ENCODE data around the gene KMT2E. TPM values are rescaled to one million over a fixed set of nuclear protein-coding genes. Genes with fewer than 3 reads are reported as not detected.

The KMT2E gene
- total RNA-seq, 4 donors from 2014 or later = 90.6 to 187 (median 112) TPM

DNA sequence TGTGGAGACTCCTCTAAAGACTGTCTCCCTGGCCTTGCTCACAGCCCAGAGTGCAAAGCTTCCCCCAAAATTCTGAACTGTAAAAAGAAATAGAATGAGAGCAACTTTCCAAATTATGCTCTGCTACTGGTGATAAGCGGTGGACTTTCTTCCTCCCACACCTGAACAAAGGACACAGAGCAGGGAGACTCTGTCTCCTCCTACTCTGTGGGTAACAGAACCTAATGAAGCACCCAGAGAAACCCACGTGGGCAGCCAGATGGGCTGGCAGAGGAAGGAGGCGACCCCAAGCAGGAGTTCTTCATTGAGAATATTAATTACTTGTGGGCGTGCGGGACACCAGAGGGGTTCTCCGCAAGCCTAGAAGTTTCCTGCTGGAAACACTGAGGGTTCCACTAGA lies 139.5 kb downstream of the KMT2E start:
- H3K4me3 ChIP-seq = no peak overlapping the region
- TF ChIP-seq POLR2A (IDR thresholded peaks at IDR 0.05) (no peak), EP300 (IDR thresholded peaks at IDR 0.05) (no peak), POLR2AphosphoS5 (IDR thresholded peaks at IDR 0.05) (no peak)
- TF ChIP-seq, protein P1, sequence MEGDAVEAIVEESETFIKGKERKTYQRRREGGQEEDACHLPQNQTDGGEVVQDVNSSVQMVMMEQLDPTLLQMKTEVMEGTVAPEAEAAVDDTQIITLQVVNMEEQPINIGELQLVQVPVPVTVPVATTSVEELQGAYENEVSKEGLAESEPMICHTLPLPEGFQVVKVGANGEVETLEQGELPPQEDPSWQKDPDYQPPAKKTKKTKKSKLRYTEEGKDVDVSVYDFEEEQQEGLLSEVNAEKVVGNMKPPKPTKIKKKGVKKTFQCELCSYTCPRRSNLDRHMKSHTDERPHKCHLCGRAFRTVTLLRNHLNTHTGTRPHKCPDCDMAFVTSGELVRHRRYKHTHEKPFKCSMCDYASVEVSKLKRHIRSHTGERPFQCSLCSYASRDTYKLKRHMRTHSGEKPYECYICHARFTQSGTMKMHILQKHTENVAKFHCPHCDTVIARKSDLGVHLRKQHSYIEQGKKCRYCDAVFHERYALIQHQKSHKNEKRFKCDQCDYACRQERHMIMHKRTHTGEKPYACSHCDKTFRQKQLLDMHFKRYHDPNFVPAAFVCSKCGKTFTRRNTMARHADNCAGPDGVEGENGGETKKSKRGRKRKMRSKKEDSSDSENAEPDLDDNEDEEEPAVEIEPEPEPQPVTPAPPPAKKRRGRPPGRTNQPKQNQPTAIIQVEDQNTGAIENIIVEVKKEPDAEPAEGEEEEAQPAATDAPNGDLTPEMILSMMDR (IDR thresholded peaks at IDR 0.05) = no peak
- ATAC-seq = no peak
- H3K4me1 ChIP-seq = peaks cover 0 to 5% (median 0%) of the 10 kb centered on the region in 3 donors
- H3K36me3 ChIP-seq = no peaks in the 10 kb centered on the region
- no peaks in the 10 kb centered on the region for H3K27me3 ChIP-seq
- no peaks in the 10 kb centered on the region for H3K9me3 ChIP-seq
- 70% methylated on average over 2 of the region's 6 CpGs; no CpG with 5 or more reads in 1 of the 2 donors for WGBS, 2 donors (ENCODE audit: low coverage in 1 of 2)
- no peak overlapping the region for H3K27ac ChIP-seq

DNA sequence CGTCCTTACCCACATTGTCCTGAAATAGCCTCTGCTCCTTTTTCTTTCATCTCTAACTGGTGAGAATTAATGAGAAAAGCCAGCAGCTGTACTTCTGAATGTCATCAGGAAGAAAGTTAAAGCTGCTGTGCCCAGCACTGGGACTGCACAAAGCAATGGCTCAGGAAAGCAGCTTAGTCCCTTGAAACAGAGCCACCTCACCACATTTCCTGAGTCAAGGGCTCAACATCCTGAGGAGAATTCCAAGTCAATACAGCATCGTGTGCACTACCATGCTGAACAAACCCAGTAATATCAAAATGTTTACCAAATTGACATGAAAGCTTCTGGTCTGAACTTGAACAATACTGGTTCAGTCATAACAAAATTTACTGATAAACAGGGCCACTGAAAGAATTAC lies 140.1 kb downstream of the KMT2E start:
- Histone ChIP-seq H3K9me3 (no peaks in the 10 kb centered on the region), H3K36me3 (no peaks in the 10 kb centered on the region), H3K4me3 (no peak overlapping the region), H3K27ac (no peak overlapping the region), H3K4me1 (peaks cover 0 to 5% (median 0%) of the 10 kb centered on the region in 3 donors), H3K27me3 (no peaks in the 10 kb centered on the region)
- 67 to 75% methylated on average over 2 of the region's 2 CpGs for WGBS, 2 donors (ENCODE audit: low coverage in 1 of 2)
- no peak for ATAC-seq
- no peak for TF ChIP-seq EP300 (IDR thresholded peaks at IDR 0.05)
- TF ChIP-seq, protein P1 (IDR thresholded peaks at IDR 0.05) = no peak
- TF ChIP-seq POLR2A (IDR thresholded peaks at IDR 0.05) = no peak
- no peak for TF ChIP-seq POLR2AphosphoS5 (IDR thresholded peaks at IDR 0.05)

DNA sequence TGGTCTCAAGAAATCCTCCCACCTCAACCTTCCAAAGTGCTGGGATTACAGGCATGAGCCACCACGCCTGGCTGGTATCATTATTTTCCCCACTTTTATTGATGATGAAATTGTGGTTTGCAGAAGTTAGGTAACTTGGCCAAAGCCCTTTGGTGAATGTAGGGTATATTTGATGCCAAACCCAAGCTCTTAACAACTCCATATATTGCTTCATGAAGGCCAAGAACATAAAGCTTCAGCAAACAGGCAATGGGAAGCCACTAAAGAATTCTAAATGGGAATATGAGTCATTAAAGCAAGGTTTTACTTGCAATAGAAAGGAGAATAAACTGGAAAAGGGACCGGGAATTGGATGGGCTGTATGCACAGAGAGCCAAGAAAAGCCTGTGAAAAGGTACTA lies 142.7 kb downstream of the KMT2E start:
- no peak for ATAC-seq
- H3K4me1 ChIP-seq = peaks cover 0 to 5% (median 0%) of the 10 kb centered on the region in 3 donors
- WGBS, 2 donors (ENCODE audit: low coverage in 1 of 2) = 95 to 100% methylated on average over 1 to 2 of the region's 2 CpGs
- peaks cover 0 to 6% of the 10 kb centered on the region in 2 donors for H3K36me3 ChIP-seq
- H3K4me3 ChIP-seq = no peak overlapping the region
- H3K27me3 ChIP-seq = no peaks in the 10 kb centered on the region
- no peaks in the 10 kb centered on the region for H3K9me3 ChIP-seq
- H3K27ac ChIP-seq = no peak overlapping the region
- TF ChIP-seq EP300 (IDR thresholded peaks at IDR 0.05) (no peak), POLR2A (IDR thresholded peaks at IDR 0.05) (no peak), POLR2AphosphoS5 (IDR thresholded peaks at IDR 0.05) (no peak)
- TF ChIP-seq, protein P1 (IDR thresholded peaks at IDR 0.05) = no peak

DNA sequence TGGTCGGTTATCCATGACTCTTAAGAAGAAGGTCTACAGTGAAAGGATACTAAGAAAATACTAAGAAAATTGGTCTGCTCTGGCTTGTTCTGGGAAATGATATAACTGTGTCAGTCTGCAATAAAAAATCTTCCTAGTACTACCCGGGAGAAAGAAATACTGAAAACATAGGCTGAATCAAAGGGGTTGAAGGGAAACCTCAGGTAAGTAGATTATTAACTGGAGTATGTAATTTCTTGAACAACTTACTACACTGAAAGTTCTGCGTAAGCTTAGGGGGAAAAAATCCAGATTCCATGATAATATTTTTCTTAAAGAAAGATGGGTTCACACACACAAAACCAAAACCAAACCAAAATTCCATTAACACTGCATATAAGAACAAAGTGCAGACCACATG lies 143.3 kb downstream of the KMT2E start:
- Histone ChIP-seq H3K27ac (no peak overlapping the region), H3K36me3 (peaks cover 0 to 6% of the 10 kb centered on the region in 2 donors), H3K27me3 (no peaks in the 10 kb centered on the region), H3K4me3 (no peak overlapping the region), H3K9me3 (no peaks in the 10 kb centered on the region), H3K4me1 (peaks cover 0 to 5% (median 0%) of the 10 kb centered on the region in 3 donors)
- TF ChIP-seq, protein P1 (IDR thresholded peaks at IDR 0.05) = no peak
- TF ChIP-seq POLR2A (IDR thresholded peaks at IDR 0.05) (no peak), POLR2AphosphoS5 (IDR thresholded peaks at IDR 0.05) (no peak), EP300 (IDR thresholded peaks at IDR 0.05) (no peak)
- WGBS, 2 donors (ENCODE audit: low coverage in 1 of 2) = 60 to 96% methylated on average over 2 to 3 of the region's 3 CpGs
- ATAC-seq = no peak

DNA sequence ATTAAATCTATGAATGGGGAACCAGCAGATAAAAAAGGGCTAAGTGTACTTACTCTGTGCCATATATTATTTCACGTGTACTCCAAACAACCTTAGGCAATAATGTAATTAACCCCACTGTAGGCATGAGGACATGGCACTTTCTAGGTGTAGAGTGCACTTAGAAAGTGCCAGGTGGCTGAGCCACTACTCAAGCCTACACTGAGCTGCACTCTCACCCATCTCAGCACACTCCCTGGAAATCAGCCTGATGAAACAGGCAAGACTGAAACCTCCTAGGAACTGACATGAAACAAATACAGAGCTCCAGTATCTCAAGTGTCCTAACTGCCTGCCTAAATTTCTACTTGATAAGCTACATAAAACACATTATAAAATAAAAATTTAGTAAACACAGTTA lies 147.4 kb downstream of the KMT2E start:
- Histone ChIP-seq H3K4me1 (no peaks in the 10 kb centered on the region), H3K36me3 (peaks cover 0 to 37% of the 10 kb centered on the region in 2 donors), H3K4me3 (no peak overlapping the region), H3K27me3 (no peaks in the 10 kb centered on the region), H3K9me3 (no peaks in the 10 kb centered on the region), H3K27ac (no peak overlapping the region)
- no peak for TF ChIP-seq POLR2A (IDR thresholded peaks at IDR 0.05)
- TF ChIP-seq, protein P1 (IDR thresholded peaks at IDR 0.05) = no peak
- no peak for ATAC-seq
- 94 to 100% methylated on average over 1 of the region's 1 CpG for WGBS, 2 donors (ENCODE audit: low coverage in 1 of 2)
